Mesodermal cell (in vitro differentiated cells): ENCODE data around the gene TLX2.

Source experiments
- H3K27ac ChIP-seq: 2 replicates; pipeline ENCODE4 v1.7.0; 2013; ENCODE audit warnings: mild to moderate bottlenecking, low read depth, low read length, moderate library complexity; ENCODE audit not compliant: severe bottlenecking
- H3K36me3 ChIP-seq: 2 replicates; pipeline ENCODE4 v1.7.1; 2013; ENCODE audit warnings: mild to moderate bottlenecking, low read length, moderate library complexity; ENCODE audit not compliant: control insufficient read depth, insufficient read depth
- H3K4me1 ChIP-seq: one replicate; pipeline ENCODE4 v1.7.1; 2013; ENCODE audit warnings: mild to moderate bottlenecking, low read length; ENCODE audit not compliant: insufficient read depth, control insufficient read depth, poor library complexity, severe bottlenecking
- H3K4me3 ChIP-seq: 2 replicates; pipeline ENCODE4 v1.7.0; 2013; ENCODE audit warnings: low read length, control low read depth, mild to moderate bottlenecking; ENCODE audit not compliant: insufficient read depth, poor library complexity, severe bottlenecking; ENCODE audit errors: extremely low read depth
- H3K9me3 ChIP-seq: 2 replicates; pipeline ENCODE4 v1.7.1; 2013; ENCODE audit warnings: mild to moderate bottlenecking, low read length, moderate library complexity; ENCODE audit not compliant: control insufficient read depth
- WGBS, 2 experiments: methylation state at CpG; one replicate each; pipeline ENCODE4 v1.1.5; 2013; ENCODE audit warnings: missing lambda C conversion rate in 2 of 2; ENCODE audit not compliant: insufficient coverage in 2 of 2; 5-methylcytosine and 5-hydroxymethylcytosine counted together

The TLX2 gene

DNA sequence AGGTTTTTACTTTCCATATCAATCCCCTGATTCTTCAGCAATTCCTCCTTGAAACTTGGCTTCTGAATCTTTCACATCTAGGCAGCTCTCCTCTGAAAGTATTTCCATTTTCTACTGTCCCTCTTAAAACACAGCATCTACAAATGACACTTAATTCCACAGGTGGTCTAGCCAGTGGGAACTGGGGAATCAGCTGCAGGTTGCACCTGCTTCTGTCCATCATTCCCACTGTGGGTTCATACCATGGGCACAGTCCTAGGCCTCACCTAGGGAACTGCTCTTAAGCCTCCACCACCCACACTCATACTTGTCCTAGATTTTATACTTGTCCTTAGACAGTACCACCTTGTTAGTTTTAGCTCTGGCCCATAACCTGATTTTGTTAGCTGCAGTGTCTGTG is 37.3 kb downstream of the TLX2 start:
- H3K36me3 ChIP-seq: peaks cover 33% of the 10 kb centered on the region
- no peak overlapping the region for H3K27ac ChIP-seq
- H3K9me3 ChIP-seq: no peaks in the 10 kb centered on the region
- no peak overlapping the region for H3K4me3 ChIP-seq
- H3K4me1 ChIP-seq: peaks cover 15% of the 10 kb centered on the region

DNA sequence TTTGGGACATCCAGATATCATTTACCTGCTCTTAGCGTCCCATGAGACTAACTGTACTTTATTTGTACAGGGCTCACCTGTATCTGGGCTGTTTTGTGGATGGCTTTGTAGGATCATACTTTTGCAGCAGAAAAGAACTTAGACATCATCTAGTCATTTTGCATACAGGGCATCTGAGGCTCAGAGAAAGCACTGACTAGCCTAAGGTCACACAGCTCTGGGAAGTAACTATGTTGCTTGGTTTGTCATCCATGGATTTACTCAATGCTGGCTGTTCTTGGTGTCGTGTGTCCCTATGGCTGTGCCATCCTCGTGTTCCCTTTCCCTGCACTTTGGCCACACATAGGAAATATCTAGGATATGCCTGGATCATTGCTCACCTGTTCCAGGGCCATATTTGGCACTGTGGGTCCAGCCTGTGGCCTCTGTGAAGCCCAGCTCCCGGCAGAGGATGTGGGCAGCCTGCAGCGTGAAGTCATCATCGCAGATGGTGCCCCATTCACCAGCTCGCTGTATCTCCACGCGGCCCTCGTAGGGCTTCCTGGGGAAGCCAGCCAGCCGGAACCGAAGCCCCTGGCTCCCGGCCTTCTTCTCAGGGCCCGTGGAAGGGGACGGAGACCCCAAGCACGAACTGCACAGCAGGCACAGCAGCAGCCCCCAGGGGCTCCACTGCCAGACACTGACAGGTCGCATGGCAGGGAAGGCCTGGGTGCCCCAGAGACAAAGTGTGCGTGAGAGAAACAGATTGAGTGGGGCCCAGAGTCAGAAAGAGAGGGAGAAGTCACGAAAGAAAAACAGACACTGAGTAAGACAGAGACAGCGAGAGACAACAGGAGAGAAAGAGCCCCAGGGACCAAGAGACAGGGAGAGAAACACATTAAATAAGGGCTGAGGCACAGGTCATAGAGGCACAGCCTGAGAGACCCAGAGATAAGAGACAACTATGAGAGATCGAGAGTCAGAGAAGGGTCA is 38.0 kb downstream of the TLX2 start:
- Histone ChIP-seq H3K4me1 (peaks cover 15% of the 10 kb centered on the region), H3K9me3 (no peaks in the 10 kb centered on the region), H3K27ac (no peak overlapping the region), H3K36me3 (peaks cover 37% of the 10 kb centered on the region), H3K4me3 (no peak overlapping the region)
- 92% methylated on average over 21 of the region's 21 CpGs for WGBS, 2 experiments

DNA sequence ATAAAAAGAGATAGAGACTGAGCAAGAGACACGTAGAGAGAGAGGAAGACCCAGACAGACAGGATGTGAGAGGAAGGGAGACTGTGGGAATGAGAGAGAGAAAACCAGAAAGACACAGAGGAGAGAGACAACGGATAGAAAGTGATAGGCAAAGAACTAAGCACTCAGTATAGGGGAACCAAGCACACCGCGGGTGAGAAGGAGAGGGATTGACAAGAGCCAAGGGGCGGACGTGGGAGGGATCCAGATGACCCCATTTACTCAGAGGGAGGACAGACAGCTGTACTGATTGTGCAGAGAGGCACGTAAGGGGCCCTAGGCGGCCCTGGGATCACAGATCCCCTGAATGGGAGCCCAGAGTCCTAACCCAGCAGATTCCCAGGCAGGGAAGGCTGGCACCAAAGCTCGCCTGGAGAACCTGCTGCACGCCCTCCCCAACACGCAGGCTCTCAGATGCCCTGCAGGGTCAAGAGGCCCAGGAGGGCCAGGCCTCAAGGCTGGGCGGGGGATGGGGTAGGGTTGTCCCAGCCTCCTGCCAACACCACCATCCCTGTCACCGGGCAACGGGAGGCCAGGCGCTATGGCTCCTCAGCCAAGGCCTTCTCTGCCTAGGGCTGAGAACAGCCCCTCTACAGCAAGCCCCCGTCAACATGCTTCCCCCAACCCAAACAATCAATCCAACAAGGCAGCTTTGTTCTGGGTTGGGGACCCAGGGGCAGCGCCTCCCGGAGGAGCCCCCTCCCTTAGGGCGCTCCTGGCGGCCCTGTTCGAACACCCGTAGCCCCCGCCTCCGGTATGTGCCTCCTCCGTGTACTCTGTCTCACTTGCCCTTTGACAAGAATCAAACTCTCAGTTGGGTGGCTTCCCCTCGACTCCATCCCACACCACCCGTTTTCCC is 38.9 kb downstream of the TLX2 start:
- WGBS, 2 experiments: 15% methylated on average over 18 to 20 of the region's 27 CpGs
- Histone ChIP-seq H3K4me3 (peak overlapping the region; percentile 76), H3K27ac (peak overlapping the region; percentile 98), H3K4me1 (peaks cover 15% of the 10 kb centered on the region), H3K9me3 (no peaks in the 10 kb centered on the region), H3K36me3 (peaks cover 35% of the 10 kb centered on the region)

DNA sequence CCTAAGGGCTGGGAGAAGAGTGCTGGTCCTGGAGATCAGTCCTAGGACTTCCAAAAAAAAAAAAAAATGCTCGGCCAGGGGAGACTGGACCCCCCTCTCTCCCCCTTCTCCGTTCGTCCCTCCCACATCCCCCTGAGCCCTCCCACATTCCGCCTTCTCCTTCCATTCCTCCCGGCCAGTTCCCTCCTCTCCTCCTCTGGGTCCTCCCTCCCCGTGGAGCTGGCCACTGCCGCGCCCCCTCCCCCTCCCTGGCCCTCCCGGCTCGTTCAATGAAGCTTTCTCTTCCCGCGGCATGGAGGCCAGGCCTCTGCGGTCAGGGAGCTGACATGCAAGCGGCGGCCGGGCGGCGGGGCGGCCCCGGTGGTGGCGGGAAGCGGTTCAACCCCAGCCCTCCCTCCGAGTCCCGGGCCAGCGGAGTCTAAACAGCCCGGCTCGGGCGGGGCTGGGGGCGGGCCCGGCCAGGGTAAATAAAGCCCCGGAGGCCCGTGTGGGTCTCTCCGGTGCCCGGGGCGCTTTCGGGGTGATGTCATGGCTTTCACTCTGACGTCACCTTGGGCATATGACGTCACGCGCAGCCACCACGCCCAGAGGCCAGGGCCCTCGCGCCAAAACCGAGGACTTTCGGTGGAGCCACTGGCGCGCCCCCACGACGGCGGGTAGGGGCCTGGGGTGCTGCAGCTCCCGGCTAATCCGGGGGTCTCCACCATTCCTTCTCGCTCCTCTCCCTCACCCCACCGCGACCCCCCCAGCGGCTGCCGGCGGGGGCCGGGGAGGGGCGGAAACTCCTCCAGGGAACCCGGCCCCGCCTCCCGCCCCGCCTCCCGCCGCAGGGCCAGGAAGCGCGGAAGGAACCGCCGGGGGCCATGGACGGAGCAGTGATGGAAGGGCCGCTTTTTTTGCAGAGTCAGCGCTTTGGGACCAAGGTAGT is 39.9 kb downstream of the TLX2 start, which contains the start of the genes DOK1 and LOXL3:
Gene DOK1, plus strand, starts transcription at position 829 of the 928 bp plus-strand sequence. Its CDS starts 35 bp downstream, at position 864.
Gene LOXL3, minus strand, starts transcription at position 51 of the 928 bp plus-strand sequence. CDS start 1,308 bp downstream, outside the sequence.
- H3K36me3 ChIP-seq: peaks cover 35% of the 10 kb centered on the region
- H3K4me1 ChIP-seq: peaks cover 14% of the 10 kb centered on the region
- peak within 1 kb of the TSS; percentile 76 for H3K4me3 ChIP-seq
- no peaks in the 10 kb centered on the region for H3K9me3 ChIP-seq
- H3K27ac ChIP-seq: peak within 1 kb of the TSS; percentile 98
- WGBS, 2 experiments: 0 to 1% methylated on average over 28 to 59 of the region's 73 CpGs

DNA sequence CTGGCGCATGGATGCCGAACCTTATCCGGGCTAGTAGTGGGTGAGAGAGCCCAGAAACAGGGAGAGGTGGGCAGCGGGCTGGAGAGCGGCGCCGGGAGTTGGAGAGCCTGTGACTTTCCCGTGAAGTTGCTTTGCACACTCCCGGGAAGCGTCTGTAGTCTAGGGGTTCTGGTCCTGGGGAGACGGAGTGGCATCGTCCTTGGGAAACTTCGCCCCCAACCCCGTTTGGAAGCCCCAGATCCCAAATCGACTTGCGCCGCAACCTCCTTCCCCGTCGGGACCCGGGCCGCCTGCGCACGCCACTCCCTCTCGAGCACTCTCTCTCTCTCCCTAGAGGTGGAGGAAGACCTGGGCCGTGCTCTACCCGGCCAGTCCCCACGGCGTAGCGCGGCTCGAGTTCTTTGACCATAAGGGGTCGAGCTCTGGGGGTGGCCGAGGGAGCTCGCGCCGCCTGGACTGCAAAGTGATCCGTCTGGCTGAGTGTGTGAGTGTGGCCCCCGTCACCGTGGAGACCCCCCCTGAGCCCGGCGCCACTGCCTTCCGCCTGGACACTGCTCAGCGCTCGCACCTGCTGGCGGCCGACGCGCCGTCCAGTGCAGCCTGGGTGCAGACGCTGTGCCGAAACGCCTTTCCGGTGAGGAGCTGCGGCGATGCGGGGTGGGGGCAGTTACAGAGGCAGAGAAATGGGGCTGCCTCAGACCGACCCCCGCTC is 40.7 kb downstream of the TLX2 start:
- Histone ChIP-seq H3K4me3 (peak overlapping the region; percentile 76), H3K36me3 (peaks cover 31% of the 10 kb centered on the region), H3K27ac (no peak overlapping the region), H3K4me1 (peaks cover 10% of the 10 kb centered on the region), H3K9me3 (no peaks in the 10 kb centered on the region)
- WGBS, 2 experiments: 1% methylated on average over 28 to 40 of the region's 58 CpGs

DNA sequence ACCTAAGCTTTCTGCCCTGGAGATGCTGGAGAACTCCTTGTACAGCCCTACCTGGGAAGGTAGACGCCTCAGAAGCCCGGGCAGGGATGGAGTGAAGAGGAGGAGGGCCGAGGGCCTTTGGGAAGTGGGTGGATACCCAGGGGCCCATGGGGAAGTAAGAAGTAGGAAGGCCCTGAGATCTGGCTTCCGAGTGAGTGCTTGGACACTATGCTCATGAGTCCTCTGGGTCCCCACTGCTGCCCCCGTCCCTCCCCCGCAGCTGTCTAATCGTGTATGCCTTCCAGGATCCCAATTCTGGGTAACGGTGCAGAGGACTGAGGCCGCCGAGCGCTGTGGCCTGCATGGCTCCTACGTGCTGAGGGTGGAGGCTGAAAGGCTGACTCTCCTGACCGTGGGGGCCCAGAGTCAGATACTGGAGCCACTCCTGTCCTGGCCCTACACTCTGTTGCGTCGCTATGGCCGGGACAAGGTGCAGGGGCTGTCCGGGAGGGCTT is 41.4 kb downstream of the TLX2 start:
- Histone ChIP-seq H3K4me1 (peaks cover 10% of the 10 kb centered on the region), H3K9me3 (no peaks in the 10 kb centered on the region), H3K4me3 (peak overlapping the region; percentile 76), H3K27ac (no peak overlapping the region), H3K36me3 (peaks cover 24% of the 10 kb centered on the region)
- 63 to 71% methylated on average over 15 of the region's 17 CpGs for WGBS, 2 experiments

DNA sequence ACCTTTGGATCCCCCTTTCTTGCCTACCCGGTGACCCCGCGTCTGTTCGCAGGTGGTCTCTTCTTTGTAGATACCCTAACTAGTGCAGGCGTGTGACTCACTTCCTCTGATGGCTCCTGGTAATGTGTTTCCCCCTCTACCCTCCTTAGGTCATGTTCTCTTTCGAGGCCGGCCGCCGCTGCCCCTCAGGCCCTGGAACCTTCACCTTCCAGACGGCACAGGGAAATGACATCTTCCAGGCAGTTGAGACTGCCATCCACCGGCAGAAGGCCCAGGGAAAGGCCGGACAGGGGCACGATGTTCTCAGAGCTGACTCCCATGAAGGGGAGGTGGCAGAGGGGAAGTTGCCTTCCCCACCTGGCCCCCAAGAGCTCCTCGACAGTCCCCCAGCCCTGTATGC is 41.9 kb downstream of the TLX2 start:
- H3K9me3 ChIP-seq: no peaks in the 10 kb centered on the region
- no peak overlapping the region for H3K27ac ChIP-seq
- H3K4me1 ChIP-seq: peaks cover 10% of the 10 kb centered on the region
- 81 to 87% methylated on average over 10 to 14 of the region's 14 CpGs for WGBS, 2 experiments
- no peak overlapping the region for H3K4me3 ChIP-seq
- peaks cover 21% of the 10 kb centered on the region for H3K36me3 ChIP-seq

DNA sequence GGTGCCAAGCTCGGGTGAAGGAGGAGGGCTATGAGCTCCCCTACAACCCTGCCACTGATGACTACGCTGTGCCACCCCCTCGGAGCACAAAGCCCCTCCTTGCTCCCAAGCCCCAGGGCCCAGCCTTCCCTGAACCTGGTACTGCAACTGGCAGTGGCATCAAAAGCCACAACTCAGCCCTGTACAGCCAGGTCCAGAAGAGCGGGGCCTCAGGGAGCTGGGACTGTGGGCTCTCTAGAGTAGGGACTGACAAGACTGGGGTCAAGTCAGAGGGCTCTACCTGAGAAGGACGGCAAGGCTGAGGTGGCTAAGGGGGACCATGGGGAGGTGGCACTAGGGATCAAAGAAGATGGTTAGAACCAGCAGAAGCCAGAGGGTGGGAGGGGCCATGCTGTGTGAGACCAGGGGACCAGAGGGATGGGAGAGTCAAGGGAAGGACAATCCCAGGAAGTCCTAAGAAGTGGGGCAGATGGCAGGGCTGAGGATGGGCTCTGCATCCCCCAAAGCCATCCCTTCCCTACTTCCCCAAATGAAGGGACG is 42.7 kb downstream of the TLX2 start:
- H3K36me3 ChIP-seq: peaks cover 13% of the 10 kb centered on the region
- H3K4me1 ChIP-seq: peaks cover 10% of the 10 kb centered on the region
- H3K27ac ChIP-seq: no peak overlapping the region
- no peak overlapping the region for H3K4me3 ChIP-seq
- 95 to 100% methylated on average over 2 to 5 of the region's 6 CpGs for WGBS, 2 experiments
- H3K9me3 ChIP-seq: no peaks in the 10 kb centered on the region
